IPS-NIHi7 (cell line): ENCODE data around the gene GNB3.

Experiments
- DNase-seq: peaks from one replicate; pipeline ENCODE4 v3.0.0; 2012; ENCODE audit warnings: mixed read lengths; ENCODE audit errors: extremely low spot score

Gene GNB3

GRCh38 chr12:6823182-6824084 is 17.3 kb upstream of the GNB3 start:
- no peak for DNase-seq

DNA sequence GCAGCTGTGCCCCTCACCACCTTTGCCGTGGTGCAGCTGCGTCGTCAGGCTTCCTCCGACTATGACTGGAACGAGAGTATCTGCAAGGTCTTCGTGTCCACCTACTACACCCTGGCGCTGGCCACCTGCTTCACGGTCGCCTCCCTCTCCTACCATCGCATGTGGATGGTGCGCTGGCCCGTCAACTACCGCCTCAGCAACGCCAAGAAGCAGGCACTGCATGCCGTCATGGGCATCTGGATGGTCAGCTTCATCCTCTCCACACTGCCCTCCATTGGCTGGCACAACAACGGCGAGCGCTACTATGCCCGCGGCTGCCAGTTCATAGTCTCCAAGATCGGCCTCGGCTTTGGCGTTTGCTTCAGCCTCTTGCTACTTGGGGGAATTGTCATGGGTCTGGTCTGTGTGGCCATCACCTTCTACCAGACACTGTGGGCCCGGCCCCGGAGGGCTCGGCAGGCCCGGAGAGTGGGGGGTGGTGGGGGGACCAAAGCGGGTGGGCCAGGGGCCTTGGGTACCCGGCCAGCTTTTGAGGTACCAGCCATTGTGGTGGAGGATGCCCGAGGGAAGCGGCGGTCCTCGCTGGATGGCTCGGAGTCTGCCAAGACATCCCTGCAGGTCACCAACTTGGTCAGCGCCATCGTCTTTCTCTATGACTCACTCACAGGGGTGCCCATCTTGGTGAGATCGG is 16.5 kb upstream of the GNB3 start:
- DNase-seq: no peak

- no peak for DNase-seq
These were observed 15.8 kb upstream of the GNB3 start for GRCh38 chr12:6824901-6825381.

- peak; percentile 90 for DNase-seq
These were observed 15.2 kb upstream of the GNB3 start for GRCh38 chr12:6825398-6826124.

DNA sequence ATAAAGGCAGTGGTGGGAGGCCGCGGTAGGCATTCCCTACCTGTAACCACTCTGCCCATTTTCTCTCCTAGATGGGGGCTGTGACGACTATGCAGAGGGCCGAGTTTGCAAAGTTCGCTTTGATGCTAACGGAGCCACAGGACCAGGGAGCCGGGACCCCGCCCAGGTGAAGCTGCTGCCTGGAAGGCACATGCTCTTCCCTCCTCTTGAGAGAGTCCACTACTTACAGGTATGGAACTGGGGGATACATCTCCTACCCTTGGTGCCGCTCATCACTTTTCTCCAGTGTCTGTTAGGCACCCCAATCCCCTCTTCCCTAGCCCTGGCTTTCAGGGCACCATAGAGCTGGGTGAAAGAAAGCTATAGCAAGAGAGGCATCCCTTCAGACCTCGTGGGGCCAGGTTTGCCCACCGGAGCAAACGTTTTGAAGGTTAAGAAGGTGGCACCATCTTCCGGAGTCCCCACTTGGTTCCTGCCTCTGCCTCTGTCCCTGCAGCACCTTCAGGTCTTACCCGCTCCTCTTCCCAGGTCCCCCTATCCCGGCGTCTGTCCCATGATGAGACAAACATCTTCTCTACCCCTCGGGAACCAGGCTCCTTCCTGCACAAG is 14.5 kb upstream of the GNB3 start:
- DNase-seq: no peak

DNA sequence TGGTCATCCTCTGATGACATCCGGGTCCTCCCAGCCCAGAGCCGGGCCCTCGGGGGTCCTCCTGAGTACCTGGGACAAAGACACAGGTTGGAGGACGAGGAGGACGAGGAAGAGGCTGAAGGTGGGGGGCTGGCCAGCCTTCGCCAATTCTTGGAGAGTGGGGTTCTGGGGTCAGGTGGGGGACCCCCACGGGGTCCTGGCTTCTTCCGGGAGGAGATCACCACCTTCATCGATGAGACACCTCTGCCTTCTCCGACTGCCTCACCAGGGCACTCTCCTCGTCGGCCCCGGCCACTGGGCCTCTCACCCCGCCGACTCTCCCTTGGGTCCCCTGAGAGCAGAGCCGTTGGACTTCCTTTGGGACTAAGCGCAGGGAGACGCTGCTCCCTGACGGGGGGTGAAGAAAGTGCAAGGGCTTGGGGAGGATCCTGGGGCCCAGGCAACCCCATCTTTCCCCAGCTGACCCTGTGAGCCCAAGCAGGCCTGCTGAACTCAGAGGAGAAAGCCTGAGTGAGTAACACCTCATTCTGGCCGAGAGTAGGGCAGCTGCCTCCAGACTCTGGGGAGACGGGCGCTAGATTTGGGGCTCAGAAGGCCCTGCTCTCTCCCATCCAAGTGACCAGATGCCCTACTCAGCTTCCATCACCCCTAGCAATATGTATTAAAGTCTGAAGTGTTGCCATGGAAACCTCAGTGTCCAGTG is 13.8 kb upstream of the GNB3 start:
- DNase-seq: no peak

DNA sequence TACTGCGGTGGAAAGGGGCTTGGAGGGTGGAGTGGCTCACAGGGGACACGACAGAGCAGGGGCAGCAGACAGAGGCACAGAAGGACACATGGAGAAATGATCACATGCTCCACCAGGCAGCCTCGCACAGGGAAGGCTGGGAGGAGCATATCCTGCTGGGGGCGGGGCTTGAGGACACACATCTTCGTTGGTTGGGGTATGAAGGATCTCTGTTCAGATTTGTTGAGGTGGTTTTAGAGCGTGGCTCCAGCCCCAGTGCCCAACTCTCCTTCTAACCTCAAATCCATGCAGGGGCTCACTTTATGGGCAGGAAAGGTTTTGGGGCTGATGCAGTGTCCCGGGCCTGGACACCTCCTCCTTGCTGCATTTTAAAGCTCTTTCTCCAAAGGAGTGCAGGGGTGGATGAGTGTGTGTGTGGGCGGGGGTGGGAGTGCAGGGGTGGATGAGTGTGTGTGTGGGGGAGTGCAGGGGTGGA is 13.3 kb upstream of the GNB3 start:
- DNase-seq: peak; percentile 82

DNA sequence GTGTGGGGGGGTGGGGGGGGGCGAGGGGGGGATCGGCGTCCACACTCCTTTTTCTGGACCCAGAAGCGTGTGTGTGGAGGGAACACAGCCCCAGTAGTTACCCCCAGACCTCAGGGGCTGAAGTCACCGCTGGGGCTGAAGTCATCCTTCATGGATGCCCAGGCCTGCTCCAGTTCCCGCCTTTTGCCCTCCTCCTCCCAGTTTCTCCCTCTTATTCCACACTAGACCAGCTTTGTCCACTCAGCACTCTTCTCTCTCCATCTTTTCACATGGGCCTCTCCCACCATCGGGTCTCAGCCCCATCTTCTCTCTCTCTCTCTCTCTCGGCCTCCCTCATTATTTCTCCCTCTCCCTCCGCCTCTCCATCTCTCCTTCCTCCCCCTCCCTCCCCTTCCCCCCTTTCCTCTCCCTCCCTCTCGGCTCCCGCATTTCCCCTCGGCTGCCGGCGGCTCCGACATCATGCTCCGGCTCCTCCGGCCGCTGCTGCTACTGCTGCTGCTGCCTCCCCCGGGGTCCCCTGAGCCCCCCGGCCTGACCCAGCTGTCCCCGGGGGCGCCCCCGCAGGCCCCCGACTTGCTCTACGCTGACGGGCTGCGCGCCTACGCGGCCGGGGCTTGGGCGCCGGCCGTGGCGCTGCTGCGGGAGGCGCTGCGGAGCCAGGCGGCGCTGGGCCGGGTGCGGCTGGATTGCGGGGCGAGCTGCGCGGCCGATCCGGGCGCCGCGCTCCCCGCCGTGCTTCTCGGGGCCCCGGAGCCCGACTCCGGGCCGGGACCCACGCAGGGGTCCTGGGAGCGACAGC is 12.5 kb upstream of the GNB3 start, which contains the start of gene P3H3:
Gene P3H3, plus strand, starts transcription at position 426 of the 799 bp plus-strand sequence. Its CDS starts 34 bp downstream, at position 460.
- DNase-seq: peak; percentile 60

GRCh38 chr12:6828781-6829535 is 11.8 kb upstream of the GNB3 start:
- peak; percentile 73 for DNase-seq

DNA sequence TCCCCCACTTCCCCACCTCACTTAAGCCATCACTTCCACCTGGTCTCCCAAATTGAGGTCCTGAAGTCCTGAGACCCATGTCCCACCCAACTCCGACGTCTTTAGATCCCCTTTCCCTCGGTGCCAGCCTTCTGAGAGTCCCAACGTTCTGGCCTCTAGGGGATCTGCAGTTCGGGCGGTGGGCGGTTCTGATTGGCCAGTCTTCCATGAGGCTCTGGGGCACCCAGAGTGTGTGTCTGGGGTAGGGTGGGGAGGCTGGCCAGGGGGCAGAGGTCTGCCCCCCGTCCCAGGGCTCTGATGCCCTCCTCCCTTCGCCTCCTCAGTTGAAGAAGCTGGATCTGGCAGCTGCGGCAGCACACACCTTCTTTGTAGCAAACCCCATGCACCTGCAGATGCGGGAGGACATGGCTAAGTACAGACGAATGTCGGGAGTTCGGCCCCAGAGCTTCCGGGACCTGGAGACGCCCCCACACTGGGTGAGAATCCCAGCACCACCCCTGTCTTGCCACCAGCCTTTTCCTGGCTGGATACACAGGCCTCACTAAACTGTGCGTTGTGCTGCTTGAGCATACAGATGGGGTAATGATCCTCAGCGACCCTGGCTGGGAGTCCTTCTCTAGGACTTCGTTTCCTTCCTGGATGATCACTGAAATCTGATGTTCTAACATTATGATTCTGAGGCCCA is 11.0 kb upstream of the GNB3 start:
- no peak for DNase-seq

- no peak for DNase-seq
These were observed 10.3 kb upstream of the GNB3 start for GRCh38 chr12:6830286-6830890.

GRCh38 chr12:6830999-6831398 is 9.7 kb upstream of the GNB3 start:
- no peak for DNase-seq

DNA sequence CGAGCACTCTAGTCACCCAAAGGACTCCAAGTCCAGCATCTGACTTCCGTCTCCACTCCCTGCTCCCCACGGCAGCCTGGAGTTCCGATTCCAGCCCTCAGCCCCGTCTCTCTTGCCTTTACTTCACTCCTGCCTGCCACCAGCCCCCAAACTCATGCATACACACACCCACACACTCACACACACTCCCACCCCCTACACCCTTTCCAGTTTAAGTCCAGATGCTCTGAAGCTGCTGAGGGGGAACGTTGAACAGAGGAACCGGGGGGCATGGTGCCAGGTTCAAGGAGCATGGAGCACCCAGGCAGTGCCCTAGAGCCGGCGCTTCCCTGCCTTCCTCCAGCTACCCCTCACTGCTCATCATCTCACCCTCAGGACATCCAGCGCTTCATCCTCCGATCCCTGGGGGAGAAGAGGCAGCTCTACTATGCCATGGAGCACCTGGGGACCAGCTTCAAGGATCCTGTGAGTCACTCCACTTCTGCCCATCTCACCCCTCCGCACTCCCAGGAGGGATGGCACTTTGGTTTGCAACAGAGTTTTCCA is 9.2 kb upstream of the GNB3 start:
- DNase-seq: no peak

DNA sequence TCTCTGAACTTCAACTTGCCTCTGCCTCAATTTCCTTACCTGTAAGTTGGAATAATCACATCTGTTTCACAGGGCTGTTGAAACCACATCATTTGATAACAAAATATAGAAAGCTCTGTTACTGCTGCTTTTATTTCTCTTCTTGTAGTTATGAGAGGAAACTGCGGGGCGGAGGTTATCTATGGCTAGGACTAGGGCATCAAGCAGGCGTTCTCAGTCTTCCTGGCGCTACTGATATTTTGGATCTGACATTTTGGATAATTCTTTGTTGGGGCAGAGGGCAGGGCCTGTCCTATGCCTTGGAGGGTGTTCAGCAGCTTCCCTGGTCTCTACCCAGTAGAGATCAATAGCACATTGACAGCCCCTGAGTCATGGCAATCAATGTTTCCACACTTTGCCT is 8.6 kb upstream of the GNB3 start:
- no peak for DNase-seq

GRCh38 chr12:6833189-6833890 is 7.4 kb upstream of the GNB3 start:
- DNase-seq: no peak

DNA sequence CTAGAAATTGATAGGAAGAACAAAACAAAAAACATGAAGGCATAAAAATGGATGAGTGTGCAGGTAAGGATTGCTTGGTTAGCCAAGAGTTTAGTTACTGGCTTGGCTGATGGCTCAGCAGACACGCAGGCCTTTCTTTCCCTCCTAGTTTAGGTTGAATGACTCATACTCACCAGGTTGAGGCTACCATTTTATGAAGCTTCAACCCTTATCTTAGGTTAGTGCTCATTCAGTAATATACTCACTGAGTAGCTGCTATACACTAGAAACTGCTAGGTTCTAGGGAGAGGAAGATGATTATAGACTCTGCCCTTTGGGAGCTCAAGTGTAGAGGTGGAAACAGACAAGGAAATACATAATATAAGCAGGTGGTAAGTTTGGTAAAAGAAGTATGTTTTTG is 6.5 kb upstream of the GNB3 start:
- DNase-seq: no peak

- DNase-seq: no peak
These were observed 5.9 kb upstream of the GNB3 start for GRCh38 chr12:6834873-6835272.
